HG03432 (cell line): Measurements from ENCODE around the gene ZCCHC17.
"Not testable (repeated sequence)": the region's sequence is repeated elsewhere in the genome, so short reads cannot be mapped to it uniquely, and the experiment has no call there.

Experiments used
- ATAC-seq: cut with Tn5 transposase; IDR thresholded peaks from one replicate; pipeline ENCODE4 v1.9.1; 2021; ENCODE audit warnings: mild to moderate bottlenecking, moderate library complexity; ENCODE audit not compliant: unreplicated experiment

Gene ZCCHC17, protein sequence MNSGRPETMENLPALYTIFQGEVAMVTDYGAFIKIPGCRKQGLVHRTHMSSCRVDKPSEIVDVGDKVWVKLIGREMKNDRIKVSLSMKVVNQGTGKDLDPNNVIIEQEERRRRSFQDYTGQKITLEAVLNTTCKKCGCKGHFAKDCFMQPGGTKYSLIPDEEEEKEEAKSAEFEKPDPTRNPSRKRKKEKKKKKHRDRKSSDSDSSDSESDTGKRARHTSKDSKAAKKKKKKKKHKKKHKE

DNA sequence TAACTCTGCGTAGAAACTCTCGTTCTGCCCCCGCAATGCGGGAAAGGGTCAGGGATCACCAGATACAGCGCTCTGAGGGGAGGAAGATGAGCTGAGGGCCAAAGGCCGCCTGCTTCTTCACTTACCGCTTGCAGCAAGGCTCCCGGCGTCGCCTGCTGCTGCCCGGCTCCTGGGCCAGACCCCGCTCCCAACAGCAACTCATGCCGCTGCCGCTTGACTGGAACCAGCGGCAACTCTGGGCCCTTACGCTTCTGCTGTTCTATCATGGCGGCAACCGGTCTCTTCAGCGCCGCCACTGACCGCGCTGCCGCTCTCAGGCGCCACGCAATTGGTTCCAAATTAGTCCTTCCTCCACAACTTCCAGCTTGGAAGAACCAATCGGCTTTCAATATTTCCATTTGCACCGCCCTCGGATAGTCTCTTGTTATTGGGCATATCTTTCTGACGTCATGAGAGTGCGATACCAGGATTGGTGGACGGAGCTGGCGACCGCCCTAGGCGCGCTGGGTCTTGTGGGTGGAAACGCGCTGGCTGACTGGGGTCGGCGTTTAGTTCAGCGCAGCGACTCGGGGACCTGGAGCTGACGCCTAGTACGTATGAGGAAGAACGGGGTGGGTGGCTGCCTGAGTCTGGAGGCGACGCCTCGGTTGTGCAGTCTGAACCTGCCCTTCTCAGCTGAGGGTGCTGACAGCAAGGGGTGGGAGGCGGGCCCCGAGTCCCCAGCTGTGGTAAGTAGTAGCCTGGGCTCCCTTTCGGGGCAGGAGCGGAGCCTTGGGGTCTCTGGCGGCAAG, at the start of gene ZCCHC17, which contains the start of gene SNRNP40:
Gene ZCCHC17 (plus strand): TSS at position 547 of the 791 bp plus-strand sequence. CDS start 13,067 bp downstream, outside the sequence.
Gene SNRNP40 (minus strand): TSS at position 303 of the 791 bp plus-strand sequence. CDS start 37 bp downstream, at position 266.
- ATAC-seq: peak; percentile 95

- no peak for ATAC-seq
Observed at GRCh38 chr1:31248276-31248675, 48.6 kb upstream of the ZCCHC17 start.

GRCh38 chr1:31249854-31250253, 47.0 kb upstream of the ZCCHC17 start:
- no peak for ATAC-seq

DNA sequence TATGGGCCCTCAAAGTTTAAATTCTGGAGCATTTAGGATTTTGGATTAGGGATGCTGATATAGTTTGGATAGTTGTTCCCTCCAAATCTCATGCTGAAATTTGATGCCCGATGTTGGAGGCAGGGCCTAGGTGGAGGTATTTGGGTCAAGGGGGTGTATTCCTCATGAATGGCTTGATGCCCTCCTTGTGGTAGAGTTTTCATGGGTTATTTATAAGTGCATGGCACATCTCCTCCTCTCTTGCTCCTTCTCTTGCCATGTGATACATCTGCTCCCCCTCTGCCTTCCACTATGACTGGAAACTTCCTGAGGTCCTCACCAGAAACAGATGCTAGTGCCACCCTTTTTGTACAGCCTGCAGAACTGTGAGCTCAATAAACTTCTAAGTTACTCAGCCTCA, 39.6 kb upstream of the ZCCHC17 start:
- no peak for ATAC-seq

DNA sequence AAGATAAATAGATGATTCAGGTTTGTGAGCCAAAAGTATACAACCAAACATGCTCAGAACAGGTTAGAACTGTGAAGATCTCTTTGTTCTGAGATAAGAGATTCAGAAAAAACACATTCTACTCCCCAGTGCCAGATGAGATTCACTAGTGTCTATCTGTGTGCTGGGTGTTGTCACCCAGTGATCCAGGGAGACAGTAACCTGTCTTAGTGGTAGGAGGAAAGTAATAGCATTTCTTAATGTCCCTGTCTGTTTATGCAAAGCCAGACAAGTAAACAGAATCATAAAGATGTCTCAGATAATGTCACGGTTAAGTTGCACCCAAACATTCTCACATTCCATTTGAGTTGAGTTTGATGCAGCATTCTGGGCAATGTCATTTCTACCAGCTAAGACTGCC, 38.3 kb upstream of the ZCCHC17 start:
- no peak for ATAC-seq

DNA sequence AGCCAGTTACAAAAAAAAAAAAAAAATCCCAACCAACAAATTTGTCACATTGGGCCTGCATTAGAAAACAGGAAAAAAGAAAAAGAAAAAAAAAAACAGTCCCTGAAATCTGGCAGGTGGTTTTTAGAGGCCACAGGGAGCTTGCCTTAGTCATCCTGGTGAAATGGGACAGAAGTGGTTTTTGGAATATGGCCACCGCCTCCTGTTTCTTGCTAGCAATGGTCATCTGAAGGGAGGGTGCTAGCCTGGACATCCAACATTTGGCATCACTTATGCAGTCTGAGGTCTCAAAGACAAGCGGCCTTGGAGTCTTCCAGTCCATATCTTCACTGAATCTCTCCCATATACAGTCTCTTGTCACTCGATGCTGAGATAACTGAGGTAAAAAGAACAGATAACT, 37.1 kb upstream of the ZCCHC17 start:
- no peak for ATAC-seq

DNA sequence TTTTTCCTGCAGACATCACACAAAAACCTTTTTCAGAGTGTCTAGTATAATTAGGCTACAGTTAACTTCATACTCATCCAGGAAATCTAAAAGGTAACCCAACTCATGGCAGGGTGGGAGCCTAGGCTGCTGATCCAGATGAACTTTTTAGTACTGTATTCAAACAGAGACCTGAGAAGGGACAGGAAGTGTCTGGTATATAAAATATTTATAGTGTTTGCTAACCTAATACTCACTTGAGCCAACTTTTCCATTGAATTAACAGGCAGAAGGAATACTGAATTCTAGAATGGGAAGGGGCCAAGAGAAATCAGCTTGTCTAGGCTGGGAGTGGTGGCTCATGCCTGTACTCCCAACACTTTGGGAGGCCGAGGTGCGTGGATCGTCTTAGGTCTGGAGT, 34.9 kb upstream of the ZCCHC17 start:
- ATAC-seq: no peak

DNA sequence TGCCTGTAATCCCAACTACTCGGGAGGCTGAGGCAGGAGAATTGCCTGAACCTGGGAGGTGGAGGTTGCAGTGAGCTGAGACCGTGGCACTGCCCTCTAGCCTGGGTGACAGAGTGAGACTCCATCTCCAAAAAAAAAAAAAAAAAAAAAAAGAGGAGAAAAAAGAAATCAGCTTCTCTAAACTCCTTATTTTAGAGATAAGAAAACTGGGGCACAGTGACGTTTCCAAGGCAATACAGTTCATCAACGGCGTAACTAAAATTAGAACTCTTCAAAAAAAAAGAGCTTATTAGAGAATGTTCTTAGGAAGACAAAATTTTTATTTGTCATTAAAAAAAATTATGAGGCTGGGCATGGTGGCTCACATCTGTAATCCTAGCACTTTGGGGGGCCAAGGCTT, 34.4 kb upstream of the ZCCHC17 start:
- ATAC-seq: not testable (repeated sequence)

GRCh38 chr1:31263408-31263807, 33.4 kb upstream of the ZCCHC17 start:
- no peak for ATAC-seq

- no peak for ATAC-seq
Observed at GRCh38 chr1:31264790-31265386, 31.9 kb upstream of the ZCCHC17 start.

DNA sequence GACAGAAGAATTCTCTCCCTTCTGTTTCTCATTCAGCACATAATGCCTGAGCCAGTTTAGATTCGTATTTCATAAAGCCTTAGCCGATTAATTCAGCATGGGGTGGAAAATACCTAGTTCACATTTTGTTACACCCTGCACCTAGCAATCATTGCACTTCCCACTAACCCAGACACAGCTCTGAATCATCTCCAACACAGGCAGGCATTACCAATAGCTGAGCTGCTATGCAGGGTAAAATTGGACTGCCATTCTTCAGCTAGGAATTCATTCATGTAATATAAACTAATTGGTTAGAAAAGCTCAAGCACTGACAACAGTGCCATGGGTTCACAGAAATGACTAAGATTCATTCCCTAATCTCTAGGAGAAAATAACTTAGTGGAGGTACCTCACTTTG, 30.3 kb upstream of the ZCCHC17 start:
- ATAC-seq: no peak

DNA sequence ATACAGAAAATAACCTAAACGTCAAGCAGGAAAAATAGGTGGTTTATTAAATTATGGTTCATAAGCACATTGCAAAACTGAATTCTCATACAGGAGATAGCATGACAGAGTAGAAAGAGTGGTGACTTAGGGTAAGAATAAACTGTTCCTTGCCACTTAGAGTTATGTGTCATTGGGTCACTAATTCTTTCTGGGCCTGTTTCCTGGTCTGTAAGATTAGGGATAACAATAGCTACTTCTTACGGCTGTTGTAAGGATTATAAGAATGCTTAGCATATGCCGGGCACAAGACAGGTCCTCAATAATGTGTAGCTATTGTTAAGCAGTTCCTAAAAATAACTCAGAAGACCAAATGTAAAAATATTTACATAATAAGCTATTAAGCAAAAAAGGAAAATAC, 24.5 kb upstream of the ZCCHC17 start:
- ATAC-seq: no peak

- no peak for ATAC-seq
Observed at GRCh38 chr1:31273619-31274018, 23.2 kb upstream of the ZCCHC17 start.

DNA sequence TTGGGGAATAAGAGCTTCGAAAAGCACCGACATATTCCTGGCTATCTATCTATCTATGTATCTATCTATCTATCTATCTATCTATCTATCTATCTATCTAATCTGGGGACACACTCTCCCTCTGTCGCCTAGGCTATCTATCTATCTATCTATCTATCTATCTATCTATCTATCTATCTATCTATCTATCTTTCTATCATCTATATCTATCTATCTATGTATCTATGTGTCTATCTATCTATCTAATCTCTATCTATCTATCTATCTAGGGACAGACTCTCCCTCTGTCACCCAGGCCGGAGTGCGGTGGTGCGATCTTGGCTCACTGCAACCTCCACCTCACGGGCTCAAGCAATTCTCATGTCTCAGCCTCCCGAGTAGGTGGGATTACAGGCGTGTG, 14.4 kb upstream of the ZCCHC17 start:
- ATAC-seq: not testable (repeated sequence)

DNA sequence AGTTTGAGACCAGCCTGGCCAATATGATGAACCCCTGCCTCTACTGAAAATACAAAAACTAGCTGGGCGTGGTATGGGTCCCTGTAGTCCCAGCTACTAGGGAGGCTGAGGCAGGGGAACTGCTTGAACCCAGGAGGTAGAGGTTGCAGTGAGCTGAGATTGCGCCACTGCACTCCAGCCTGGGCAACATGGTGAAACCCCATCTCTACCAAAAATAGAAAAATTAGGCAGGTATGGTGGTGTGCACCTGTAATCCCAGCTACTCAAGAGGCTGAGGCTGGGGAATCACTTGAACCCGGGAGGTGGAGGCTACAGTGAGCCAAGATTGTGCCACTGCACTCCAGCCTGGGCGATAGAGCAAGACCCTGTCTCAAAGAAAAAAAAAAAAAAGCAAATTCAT, 9.0 kb upstream of the ZCCHC17 start:
- not testable (repeated sequence) for ATAC-seq

- ATAC-seq: no peak
Observed at GRCh38 chr1:31289021-31289420, 7.8 kb upstream of the ZCCHC17 start.

- ATAC-seq: no peak
Observed at GRCh38 chr1:31295874-31296485, 852 bp upstream of the ZCCHC17 start.

DNA sequence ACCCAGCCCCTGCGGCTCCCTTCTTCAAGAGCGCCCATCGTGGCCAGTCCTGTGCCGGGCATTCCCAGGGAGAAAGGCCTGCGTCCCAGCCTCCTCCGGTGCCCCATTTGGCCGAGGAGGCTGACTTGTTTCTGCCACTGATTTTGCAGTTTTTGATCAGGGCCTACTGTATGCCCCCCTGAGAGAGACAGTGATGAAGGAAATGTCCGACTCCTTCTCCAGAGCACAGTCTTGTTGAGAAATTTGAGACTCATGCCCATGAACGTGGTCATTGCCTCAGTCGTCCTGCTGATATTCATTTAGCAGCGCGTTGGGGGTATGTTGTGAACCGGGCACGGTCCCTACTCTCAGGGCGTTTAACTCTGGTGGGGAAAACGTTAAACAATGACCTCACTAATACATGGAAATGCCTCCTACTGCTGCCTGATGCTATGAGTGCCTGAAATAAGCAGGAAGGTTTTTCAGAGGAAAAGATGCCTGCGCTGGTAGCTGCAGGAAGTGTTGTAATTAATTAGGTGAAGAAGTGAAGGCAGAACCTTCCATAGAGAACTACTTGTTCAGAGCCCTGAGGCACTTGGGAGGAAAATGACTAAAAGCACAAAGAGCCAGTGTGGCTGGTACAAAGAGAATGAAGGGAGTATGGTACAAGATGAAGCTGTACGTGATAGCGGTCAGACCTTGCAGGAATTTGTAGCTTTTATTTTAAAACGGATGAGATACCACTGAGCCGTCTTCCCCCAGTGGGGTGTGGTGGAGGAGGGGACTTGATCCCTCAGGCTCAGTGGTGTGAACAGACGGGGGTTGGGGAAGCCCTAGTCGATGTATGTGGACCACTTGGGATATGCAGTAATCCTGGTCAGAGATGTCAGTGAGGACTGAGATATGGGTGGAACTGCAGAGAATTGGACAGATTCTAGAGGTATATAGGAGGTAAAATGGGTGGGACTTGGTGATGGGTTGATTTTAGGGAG, 730 bp downstream of the ZCCHC17 start:
- ATAC-seq: no peak

- ATAC-seq: no peak
Observed at GRCh38 chr1:31299365-31299764, 2.5 kb downstream of the ZCCHC17 start.

DNA sequence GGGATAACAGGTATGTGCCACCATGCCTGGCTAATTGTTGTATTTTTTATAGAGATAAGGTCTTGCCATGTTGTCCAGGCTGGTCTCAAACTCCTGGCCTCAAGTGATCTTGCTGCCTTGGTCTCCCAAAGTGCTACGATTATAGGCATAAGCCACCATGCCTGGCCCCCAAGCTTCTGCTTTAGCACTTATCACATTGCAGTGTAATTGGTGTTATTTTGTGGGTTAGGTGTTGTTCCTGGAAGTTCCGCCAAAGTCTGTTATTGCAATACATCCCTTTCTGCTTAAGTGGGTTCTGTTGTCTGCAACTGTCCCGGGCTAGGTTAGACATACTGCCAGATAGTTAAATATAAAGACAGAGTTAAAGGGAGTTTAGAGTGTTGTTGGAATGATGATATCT, 3.4 kb downstream of the ZCCHC17 start:
- ATAC-seq: no peak
